ENCODE results near the gene RET.

RET gene

GRCh38 chr10:43132867-43133787 lies 56.3 kb downstream of the RET start:
- H3K4me3 ChIP-seq (replicated peaks in 1 of 2; ENCODE audit: low read depth in 2 of 2, low read length in 2 of 2) = no peak overlapping the region
- TF ChIP-seq, protein P1, sequence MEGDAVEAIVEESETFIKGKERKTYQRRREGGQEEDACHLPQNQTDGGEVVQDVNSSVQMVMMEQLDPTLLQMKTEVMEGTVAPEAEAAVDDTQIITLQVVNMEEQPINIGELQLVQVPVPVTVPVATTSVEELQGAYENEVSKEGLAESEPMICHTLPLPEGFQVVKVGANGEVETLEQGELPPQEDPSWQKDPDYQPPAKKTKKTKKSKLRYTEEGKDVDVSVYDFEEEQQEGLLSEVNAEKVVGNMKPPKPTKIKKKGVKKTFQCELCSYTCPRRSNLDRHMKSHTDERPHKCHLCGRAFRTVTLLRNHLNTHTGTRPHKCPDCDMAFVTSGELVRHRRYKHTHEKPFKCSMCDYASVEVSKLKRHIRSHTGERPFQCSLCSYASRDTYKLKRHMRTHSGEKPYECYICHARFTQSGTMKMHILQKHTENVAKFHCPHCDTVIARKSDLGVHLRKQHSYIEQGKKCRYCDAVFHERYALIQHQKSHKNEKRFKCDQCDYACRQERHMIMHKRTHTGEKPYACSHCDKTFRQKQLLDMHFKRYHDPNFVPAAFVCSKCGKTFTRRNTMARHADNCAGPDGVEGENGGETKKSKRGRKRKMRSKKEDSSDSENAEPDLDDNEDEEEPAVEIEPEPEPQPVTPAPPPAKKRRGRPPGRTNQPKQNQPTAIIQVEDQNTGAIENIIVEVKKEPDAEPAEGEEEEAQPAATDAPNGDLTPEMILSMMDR (IDR thresholded peaks at IDR 0.05; ENCODE audit: low read depth, low read length) = no peak
- DNase-seq (ENCODE audit: low read depth in 2 of 2) = no peak

DNA sequence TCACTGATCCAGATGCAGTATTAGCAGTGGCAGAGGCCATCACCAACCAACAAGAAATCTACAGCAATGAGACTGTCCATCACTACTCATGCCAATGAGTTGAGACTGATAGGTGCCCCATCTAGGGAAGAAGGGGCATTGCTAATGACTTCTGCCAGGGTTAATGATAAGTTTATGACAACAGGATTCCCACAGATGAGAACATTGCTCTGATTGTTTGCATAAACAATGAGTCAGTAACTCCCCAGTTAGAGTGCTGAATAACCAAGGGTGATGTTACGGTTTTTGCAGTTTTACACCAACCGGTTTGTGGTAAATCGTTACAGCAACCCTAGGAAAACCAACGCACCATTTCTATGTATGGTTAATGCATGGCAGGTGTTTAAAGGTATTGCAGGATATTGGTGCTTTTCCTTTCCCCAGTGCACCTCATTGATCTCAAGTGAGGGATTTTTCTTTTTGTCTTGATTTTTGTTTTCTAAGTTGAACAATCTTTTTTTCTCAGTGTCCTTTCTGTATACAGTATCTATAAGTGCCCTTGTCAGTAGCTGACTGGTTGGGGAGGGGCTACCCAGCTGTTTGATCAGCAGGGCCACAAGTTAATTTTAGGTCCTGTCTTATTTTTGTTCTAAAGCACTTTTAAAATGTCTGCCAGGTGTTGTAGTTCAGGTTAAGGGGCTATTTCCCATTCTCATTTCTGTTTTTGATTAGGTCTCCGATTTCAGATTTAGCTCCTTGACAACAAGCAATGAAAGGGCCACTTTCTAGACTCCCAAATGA lies 57.4 kb downstream of the RET start:
- TF ChIP-seq, protein P1 (IDR thresholded peaks at IDR 0.05; ENCODE audit: low read depth, low read length) = no peak
- DNase-seq (ENCODE audit: low read depth in 2 of 2) = peak in 1 of 2 donors; percentile 16

DNA sequence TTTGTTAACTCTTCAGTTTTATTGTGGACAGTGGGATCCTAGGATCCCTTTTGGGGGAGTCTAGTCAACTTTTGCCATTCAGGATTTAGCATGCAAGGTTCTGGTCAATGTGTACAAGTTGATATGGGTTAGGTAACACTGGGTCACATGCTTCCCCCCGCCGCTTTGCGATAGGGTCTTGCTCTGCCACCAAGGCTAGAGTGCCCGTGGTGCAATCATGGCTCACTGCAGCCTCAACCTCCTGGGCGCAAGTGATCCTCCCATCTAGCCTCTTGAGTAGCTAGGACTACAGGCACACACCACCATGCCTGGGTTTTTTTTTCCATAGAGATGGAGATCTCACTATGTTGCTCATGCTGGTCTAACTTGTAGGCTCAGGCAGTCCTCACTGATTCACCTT lies 58.2 kb downstream of the RET start:
- TF ChIP-seq, protein P1 (IDR thresholded peaks at IDR 0.05; ENCODE audit: low read depth, low read length) = no peak

More for the DNA sequence above, 57.4 kb downstream of the RET start:
- H3K4me3 ChIP-seq (replicated peaks in 1 of 2; ENCODE audit: low read depth in 2 of 2, low read length in 2 of 2) = no peak overlapping the region

GRCh38 chr10:43135656-43136055 lies 58.8 kb downstream of the RET start:
- no peak for DNase-seq (ENCODE audit: low read depth in 2 of 2)
- TF ChIP-seq, protein P1 (IDR thresholded peaks at IDR 0.05; ENCODE audit: low read depth, low read length) = no peak
- H3K4me3 ChIP-seq (replicated peaks in 1 of 2; ENCODE audit: low read depth in 2 of 2, low read length in 2 of 2) = no peak overlapping the region

More for the DNA sequence above, 58.2 kb downstream of the RET start:
- H3K4me3 ChIP-seq (replicated peaks in 1 of 2; ENCODE audit: low read depth in 2 of 2, low read length in 2 of 2) = no peak overlapping the region
- DNase-seq (ENCODE audit: low read depth in 2 of 2) = no peak

DNA sequence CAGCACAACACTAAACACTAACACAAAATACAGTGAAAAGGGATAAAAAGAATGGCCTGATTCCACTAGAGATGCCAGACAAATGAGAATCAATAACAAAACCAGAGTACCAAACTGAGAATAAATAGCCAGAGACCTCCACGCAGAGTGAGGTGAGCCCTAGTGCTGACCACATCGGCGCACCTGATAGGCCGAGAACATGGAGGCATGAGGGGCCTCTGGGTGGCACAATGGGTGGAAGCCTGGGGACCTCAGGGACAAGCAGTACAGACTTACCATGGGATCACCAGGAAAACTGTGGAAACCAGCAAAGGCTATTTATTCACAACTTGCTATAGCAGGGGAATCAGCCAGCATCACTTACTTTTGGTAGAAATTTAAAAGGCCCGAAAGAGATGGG lies 59.6 kb downstream of the RET start:
- TF ChIP-seq, protein P1 (IDR thresholded peaks at IDR 0.05; ENCODE audit: low read depth, low read length) = no peak
- no peak overlapping the region for H3K4me3 ChIP-seq (replicated peaks in 1 of 2; ENCODE audit: low read depth in 2 of 2, low read length in 2 of 2)

GRCh38 chr10:43136995-43137716 lies 60.3 kb downstream of the RET start:
- peak overlapping the region; percentile 70 to 86 for H3K4me3 ChIP-seq (replicated peaks in 1 of 2; ENCODE audit: low read depth in 2 of 2, low read length in 2 of 2)
- TF ChIP-seq, protein P1 (IDR thresholded peaks at IDR 0.05; ENCODE audit: low read depth, low read length) = no peak
- DNase-seq (ENCODE audit: low read depth in 2 of 2) = peak; percentile 49 to 55

More for the DNA sequence above, 59.6 kb downstream of the RET start:
- DNase-seq (ENCODE audit: low read depth in 2 of 2) = no peak
